ENCODE data around the gene ETNK1.

DNA sequence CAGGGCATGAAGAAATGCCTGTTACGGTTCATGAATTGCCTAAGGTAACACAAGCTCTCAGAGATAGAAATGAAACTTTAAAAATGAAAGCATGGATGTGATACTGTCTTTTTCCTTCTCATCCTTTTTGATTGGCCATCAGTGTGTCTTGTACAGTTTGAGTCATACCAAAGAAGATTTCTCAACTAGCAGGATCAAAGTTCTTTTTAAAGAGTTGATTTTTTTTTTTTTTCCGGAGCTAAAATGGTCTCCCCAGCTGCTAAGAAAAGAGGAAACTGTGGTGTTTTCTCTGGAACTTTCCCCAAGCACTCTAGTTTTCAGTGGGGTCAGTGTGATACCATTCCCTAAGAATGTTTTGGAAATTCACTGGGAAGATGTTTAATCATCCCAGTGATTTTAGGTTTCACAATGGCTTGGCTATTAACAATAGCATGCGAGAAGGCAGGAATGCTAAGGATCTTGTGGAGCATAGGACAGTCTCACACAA is 105.0 kb downstream of the ETNK1 start:
- TF ChIP-seq, protein P1, sequence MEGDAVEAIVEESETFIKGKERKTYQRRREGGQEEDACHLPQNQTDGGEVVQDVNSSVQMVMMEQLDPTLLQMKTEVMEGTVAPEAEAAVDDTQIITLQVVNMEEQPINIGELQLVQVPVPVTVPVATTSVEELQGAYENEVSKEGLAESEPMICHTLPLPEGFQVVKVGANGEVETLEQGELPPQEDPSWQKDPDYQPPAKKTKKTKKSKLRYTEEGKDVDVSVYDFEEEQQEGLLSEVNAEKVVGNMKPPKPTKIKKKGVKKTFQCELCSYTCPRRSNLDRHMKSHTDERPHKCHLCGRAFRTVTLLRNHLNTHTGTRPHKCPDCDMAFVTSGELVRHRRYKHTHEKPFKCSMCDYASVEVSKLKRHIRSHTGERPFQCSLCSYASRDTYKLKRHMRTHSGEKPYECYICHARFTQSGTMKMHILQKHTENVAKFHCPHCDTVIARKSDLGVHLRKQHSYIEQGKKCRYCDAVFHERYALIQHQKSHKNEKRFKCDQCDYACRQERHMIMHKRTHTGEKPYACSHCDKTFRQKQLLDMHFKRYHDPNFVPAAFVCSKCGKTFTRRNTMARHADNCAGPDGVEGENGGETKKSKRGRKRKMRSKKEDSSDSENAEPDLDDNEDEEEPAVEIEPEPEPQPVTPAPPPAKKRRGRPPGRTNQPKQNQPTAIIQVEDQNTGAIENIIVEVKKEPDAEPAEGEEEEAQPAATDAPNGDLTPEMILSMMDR (IDR thresholded peaks at IDR 0.05; ENCODE audit: borderline replicate concordance, extremely low read depth, low read length, poor library complexity, severe bottlenecking) = no peak
- no peak for TF ChIP-seq EZH2 (IDR thresholded peaks at IDR 0.05; ENCODE audit: borderline replicate concordance, low read depth, low read length, severe bottlenecking)

All from DND-41 (cell line).